Body of pancreas (tissue), 4 donors: ENCODE results near the gene SYT15.
"Not testable (repeated sequence)": the region's sequence is repeated elsewhere in the genome, so short reads cannot be mapped to it uniquely, and the experiment has no call there.

Experiments used
- POLR2A ChIP-seq, 3 donors: fragments of 450-650 bp; IDR thresholded peaks; one replicate each; pipeline ENCODE4 v1.6.1; 2016; ENCODE audit warnings: antibody characterized with exemption in 3 of 3, mild to moderate bottlenecking in 2 of 3
- TF ChIP-seq, protein P1 (sequence below), 7 experiments: fragments of 450-650 bp in 4 of 7; fragments of 200-600 bp in 3 of 7; sonication (generic) in 3 of 7; IDR thresholded peaks; one replicate each; pipeline ENCODE4 v1.5.1; 2016 to 2019; ENCODE audit warnings: antibody characterized with exemption in 7 of 7

DNA sequence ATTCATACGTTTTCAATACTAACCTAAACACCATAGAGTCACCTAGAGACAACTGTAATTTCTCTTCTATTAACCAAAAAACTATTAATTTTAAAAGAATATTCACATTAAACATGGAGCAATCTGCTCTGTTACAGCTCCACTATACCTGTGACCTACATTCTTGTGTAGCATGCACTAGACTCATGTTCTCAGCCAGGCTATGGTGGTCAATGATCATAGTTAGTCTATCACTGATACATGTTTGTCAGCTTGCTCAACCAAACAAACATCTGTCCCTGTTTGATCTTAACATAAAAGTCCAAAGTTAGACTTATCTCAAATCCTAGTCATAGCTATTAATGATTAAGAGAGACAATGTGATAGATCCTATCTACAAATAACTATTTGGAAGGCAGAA, 50.9 kb downstream of the SYT15 start:
- TF ChIP-seq, protein P1, sequence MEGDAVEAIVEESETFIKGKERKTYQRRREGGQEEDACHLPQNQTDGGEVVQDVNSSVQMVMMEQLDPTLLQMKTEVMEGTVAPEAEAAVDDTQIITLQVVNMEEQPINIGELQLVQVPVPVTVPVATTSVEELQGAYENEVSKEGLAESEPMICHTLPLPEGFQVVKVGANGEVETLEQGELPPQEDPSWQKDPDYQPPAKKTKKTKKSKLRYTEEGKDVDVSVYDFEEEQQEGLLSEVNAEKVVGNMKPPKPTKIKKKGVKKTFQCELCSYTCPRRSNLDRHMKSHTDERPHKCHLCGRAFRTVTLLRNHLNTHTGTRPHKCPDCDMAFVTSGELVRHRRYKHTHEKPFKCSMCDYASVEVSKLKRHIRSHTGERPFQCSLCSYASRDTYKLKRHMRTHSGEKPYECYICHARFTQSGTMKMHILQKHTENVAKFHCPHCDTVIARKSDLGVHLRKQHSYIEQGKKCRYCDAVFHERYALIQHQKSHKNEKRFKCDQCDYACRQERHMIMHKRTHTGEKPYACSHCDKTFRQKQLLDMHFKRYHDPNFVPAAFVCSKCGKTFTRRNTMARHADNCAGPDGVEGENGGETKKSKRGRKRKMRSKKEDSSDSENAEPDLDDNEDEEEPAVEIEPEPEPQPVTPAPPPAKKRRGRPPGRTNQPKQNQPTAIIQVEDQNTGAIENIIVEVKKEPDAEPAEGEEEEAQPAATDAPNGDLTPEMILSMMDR (IDR thresholded peaks at IDR 0.05): not testable (repeated sequence)
- not testable (repeated sequence) for TF ChIP-seq POLR2A (IDR thresholded peaks at IDR 0.05)
